Stimulated activated naive B cell treated with anti-CD40 and anti-IgM and Interleukin-4, amounts not matched to agents 10 μg/mL and 1 μg/mL and 100 μg/mL, for 72 hours (primary cell): ENCODE measurements around the gene TPTE.
A peak's percentile ranks its signal among the peaks of the same experiment; 100 is the strongest.
"Not testable (repeated sequence)": the region's sequence is repeated elsewhere in the genome, so short reads cannot be mapped to it uniquely, and the experiment has no call there.

ENCODE experiments used
- ATAC-seq, 2 donors: fragments of 150-1000 bp; cut with Tn5 transposase; replicated peaks; 2 replicates each; pipeline ENCODE4 v1.10.0; 2021; ENCODE audit warnings: moderate library complexity in 1 of 2
- DNase-seq: peaks from one replicate; pipeline ENCODE4 v3.0.0; 2021
- H3K27ac Mint-ChIP-seq: one replicate; pipeline ENCODE4 v1.8.0; 2022; ENCODE audit warnings: mild to moderate bottlenecking, mixed read lengths
- H3K27me3 Mint-ChIP-seq, 2 donors: one replicate each; pipeline ENCODE4 v1.8.0; 2022; ENCODE audit warnings: mixed read lengths in 2 of 2
- H3K36me3 Mint-ChIP-seq, 2 donors: one replicate each; pipeline ENCODE4 v1.8.0; 2022; ENCODE audit warnings: mixed read lengths in 2 of 2, mild to moderate bottlenecking in 1 of 2
- H3K4me1 Mint-ChIP-seq, 2 donors: one replicate each; pipeline ENCODE4 v1.8.0; 2022; ENCODE audit warnings: mixed read lengths in 2 of 2, mild to moderate bottlenecking in 1 of 2
- H3K4me3 Mint-ChIP-seq, 2 donors: one replicate each; pipeline ENCODE4 v1.8.0; 2022; ENCODE audit warnings: mild to moderate bottlenecking in 2 of 2, mixed read lengths in 2 of 2, moderate library complexity in 1 of 2
- H3K9me3 Mint-ChIP-seq, 2 donors: one replicate each; pipeline ENCODE4 v1.8.0; 2022; ENCODE audit warnings: mixed read lengths in 2 of 2, mild to moderate bottlenecking in 1 of 2

The TPTE gene

GRCh38 chr21:10639746-10640145 is 118.4 kb downstream of the TPTE start:
- ATAC-seq, H3K4me1 Mint-ChIP-seq, H3K36me3 Mint-ChIP-seq: not testable (repeated sequence)

GRCh38 chr21:10640446-10640845 is 119.1 kb downstream of the TPTE start:
- no peaks in the 10 kb centered on the region for H3K9me3 Mint-ChIP-seq
- no peaks in the 10 kb centered on the region for H3K27me3 Mint-ChIP-seq
- H3K4me1 Mint-ChIP-seq, result no peaks in the 10 kb centered on the region
- no peak overlapping the region for H3K27ac Mint-ChIP-seq
- no peak overlapping the region for H3K4me3 Mint-ChIP-seq
- ATAC-seq, result no peak
- H3K36me3 Mint-ChIP-seq, result no peaks in the 10 kb centered on the region
- no peak for DNase-seq

More at GRCh38 chr21:10639746-10640145, 118.4 kb downstream of the TPTE start:
- H3K9me3 Mint-ChIP-seq, H3K27ac Mint-ChIP-seq, H3K27me3 Mint-ChIP-seq, DNase-seq, H3K4me3 Mint-ChIP-seq: not testable (repeated sequence)

GRCh38 chr21:10641107-10641506 is 119.7 kb downstream of the TPTE start:
- Mint-ChIP-seq H3K4me3 (no peak overlapping the region), H3K4me1 (no peaks in the 10 kb centered on the region), H3K27ac (no peak overlapping the region), H3K27me3 (no peaks in the 10 kb centered on the region), H3K9me3 (no peaks in the 10 kb centered on the region), H3K36me3 (no peaks in the 10 kb centered on the region)
- ATAC-seq, result peak; percentile 37 to 46
- DNase-seq, result no peak

GRCh38 chr21:10645667-10646066 is 124.3 kb downstream of the TPTE start:
- DNase-seq, H3K36me3 Mint-ChIP-seq, H3K27ac Mint-ChIP-seq, H3K27me3 Mint-ChIP-seq, H3K9me3 Mint-ChIP-seq, ATAC-seq, H3K4me1 Mint-ChIP-seq, H3K4me3 Mint-ChIP-seq: not testable (repeated sequence)

GRCh38 chr21:10649350-10650149 is 128.2 kb downstream of the TPTE start:
- H3K27me3 Mint-ChIP-seq, H3K4me3 Mint-ChIP-seq, H3K36me3 Mint-ChIP-seq, H3K9me3 Mint-ChIP-seq, DNase-seq, H3K27ac Mint-ChIP-seq, H3K4me1 Mint-ChIP-seq: not testable (repeated sequence)
- ATAC-seq, result peak in 1 of 2 donors; percentile 13

GRCh38 chr21:10650297-10650696 is 128.9 kb downstream of the TPTE start:
- H3K4me1 Mint-ChIP-seq, H3K9me3 Mint-ChIP-seq, H3K36me3 Mint-ChIP-seq, DNase-seq, H3K27me3 Mint-ChIP-seq, H3K4me3 Mint-ChIP-seq, H3K27ac Mint-ChIP-seq, ATAC-seq: not testable (repeated sequence)
